PC-3 (cell line): ENCODE results near the gene SEMA4C. TPM values are rescaled to one million over a fixed set of nuclear protein-coding genes. Genes with fewer than 3 reads are reported as not detected.
"Not testable (repeated sequence)": the region's sequence is repeated elsewhere in the genome, so short reads cannot be mapped to it uniquely, and the experiment has no call there.

ENCODE experiments used
- ATAC-seq: fragments of 200-7000 bp; cut with Tn5 transposase; 2 replicates; pipeline ENCODE4 v1.9.1; 2020; ENCODE audit warnings: mild to moderate bottlenecking, moderate library complexity
- BruUV-seq: library from RNA; stranded (reverse); fragments of 400-500 nt; replicated peaks from 2 replicates; lab custom pipeline; 2021; lab: Mats Ljungman, UMichigan
- CTCF ChIA-PET: fragments of 300-600 bp; sonication (Branson Sonifier 250); formaldehyde crosslinking; loops from one replicate; lab custom pipeline; 2022; ENCODE audit warnings: antibody characterized with exemption; lab: Charles Lee
- POLR2A ChIA-PET: fragments of 300-600 bp; sonication (Branson Sonifier 250); formaldehyde crosslinking; loops from one replicate; lab custom pipeline; 2022; ENCODE audit warnings: antibody characterized with exemption; ENCODE audit not compliant: unreplicated experiment; lab: Charles Lee
- DNase-seq: peaks from one replicate; pipeline ENCODE4 v3.0.0-alpha.2; 2015
- H2AFZ ChIP-seq: fragments of 300-600 bp; sonication (generic); 2 replicates; pipeline ENCODE4 v1.6.0; 2016; ENCODE audit warnings: antibody characterized with exemption, low read length
- H3F3A ChIP-seq: fragments of 300-600 bp; sonication (generic); one replicate; pipeline ENCODE4 v1.6.0; 2017; ENCODE audit warnings: antibody characterized with exemption, low read length, control low read depth, mild to moderate bottlenecking; ENCODE audit not compliant: unreplicated experiment
- H3K27ac ChIP-seq: fragments of 300-600 bp; sonication (generic); 2 replicates; pipeline ENCODE4 v1.5.1; 2016; ENCODE audit warnings: mild to moderate bottlenecking, low read length
- H3K27me3 ChIP-seq: fragments of 300-600 bp; sonication (generic); 2 replicates; pipeline ENCODE4 v1.6.1; 2016; ENCODE audit warnings: low read length, mixed read lengths
- H3K36me3 ChIP-seq: fragments of 300-600 bp; sonication (generic); 2 replicates; pipeline ENCODE4 v1.6.1; 2016; ENCODE audit warnings: low read depth, mixed run types, low read length, mixed read lengths
- H3K4me1 ChIP-seq: fragments of 300-600 bp; sonication (generic); 2 replicates; pipeline ENCODE4 v1.5.1; 2016; ENCODE audit warnings: low read length; ENCODE audit not compliant: insufficient read depth
- H3K4me2 ChIP-seq: fragments of 300-600 bp; sonication (generic); 2 replicates; pipeline ENCODE4 v1.6.0; 2016; ENCODE audit warnings: low read length
- H3K4me3 ChIP-seq: fragments of 300-600 bp; sonication (generic); 2 replicates; pipeline ENCODE4 v1.5.1; 2016; ENCODE audit warnings: mild to moderate bottlenecking, low read length, mixed read lengths
- H3K79me2 ChIP-seq: fragments of 300-600 bp; sonication (generic); 2 replicates; pipeline ENCODE4 v1.6.1; 2017; ENCODE audit warnings: low read length, mixed read lengths
- H3K9ac ChIP-seq: fragments of 300-600 bp; sonication (generic); 2 replicates; pipeline ENCODE4 v1.6.0; 2016; ENCODE audit warnings: mild to moderate bottlenecking, low read length
- H3K9me2 ChIP-seq: fragments of 300-600 bp; sonication (generic); replicated peaks from 2 replicates; pipeline ENCODE4 v1.6.1; 2016; ENCODE audit warnings: mixed run types, low read length, mixed read lengths
- H3K9me3 ChIP-seq: fragments of 300-600 bp; sonication (generic); 2 replicates; pipeline ENCODE4 v1.6.1; 2016; ENCODE audit warnings: low read length, mixed read lengths
- H4K20me1 ChIP-seq: fragments of 300-600 bp; sonication (generic); 2 replicates; pipeline ENCODE4 v1.6.1; 2016; ENCODE audit warnings: low read length, mixed read lengths
- CTCF ChIP-seq: fragments of 300-600 bp; sonication (generic); conservative IDR thresholded peaks from 2 replicates; pipeline ENCODE4 v1.5.1; 2017; ENCODE audit warnings: antibody characterized with exemption, low read depth, mild to moderate bottlenecking, low read length
- EZH2 ChIP-seq: fragments of 300-600 bp; sonication (generic); IDR thresholded peaks from one replicate; pipeline ENCODE4 v1.6.1; 2017; ENCODE audit warnings: antibody characterized with exemption, mild to moderate bottlenecking, low read length; ENCODE audit not compliant: unreplicated experiment
- EZH2phosphoT487 ChIP-seq: fragments of 300-600 bp; sonication (generic); IDR thresholded peaks from 2 replicates; pipeline ENCODE4 v1.6.1; 2018; ENCODE audit warnings: mild to moderate bottlenecking, antibody characterized with exemption, low read length, borderline replicate concordance
- intact Hi-C: fragments of 100-400 bp; cut with micrococcal nuclease; formaldehyde crosslinking; loops from 2 replicates; pipeline ENCODE4 v1.9.0; 2023
- total RNA-seq: library from RNA; depleted of rRNA; stranded (reverse); fragments of >200 nt; gene quantifications from 2 replicates; pipeline ENCODE4 v1.2.3, GENCODE V29; 2014

SEMA4C gene
- total RNA-seq, 1 experiment from 2014 or later: 20.6 TPM

- intact Hi-C loops: no loop called here
- ChIA-PET POLR2A (no interaction called here), CTCF (no interaction called here)
- H3F3A ChIP-seq: no peaks in the 10 kb centered on the region
- H3K79me2 ChIP-seq: peaks cover 31% of the 10 kb centered on the region
- peaks cover 12% of the 10 kb centered on the region for H3K4me1 ChIP-seq
- TF ChIP-seq CTCF (no peak), EZH2phosphoT487 (no peak), EZH2 (no peak)
- no peak overlapping the region for H3K4me2 ChIP-seq
- H3K9me2 ChIP-seq: no peaks in the 10 kb centered on the region
- H3K9me3 ChIP-seq: no peaks in the 10 kb centered on the region
- no TSS peak for BruUV-seq
- no peak for DNase-seq
- H3K27me3 ChIP-seq: no peaks in the 10 kb centered on the region
- ATAC-seq: no peak
- H3K27ac ChIP-seq: no peak overlapping the region
- no peak overlapping the region for H2AFZ ChIP-seq
- peaks cover 25% of the 10 kb centered on the region; the same call in 1 of the 2 replicates for H3K36me3 ChIP-seq
- no peak overlapping the region for H3K4me3 ChIP-seq
- no peak overlapping the region for H3K9ac ChIP-seq
- H4K20me1 ChIP-seq: no peaks in the 10 kb centered on the region
Measured at GRCh38 chr2:96863575-96864342, 6.1 kb downstream of the SEMA4C start.

- H3K9me2 ChIP-seq, H2AFZ ChIP-seq, H3K4me2 ChIP-seq, POLR2A ChIA-PET, intact Hi-C loops, CTCF ChIA-PET, ATAC-seq, H3K9me3 ChIP-seq, H3K27me3 ChIP-seq, H4K20me1 ChIP-seq, H3F3A ChIP-seq, H3K4me1 ChIP-seq, H3K9ac ChIP-seq, H3K4me3 ChIP-seq, DNase-seq, BruUV-seq, H3K27ac ChIP-seq: not testable (repeated sequence)
- peaks cover 25% of the 10 kb centered on the region; the same call in 1 of the 2 replicates for H3K36me3 ChIP-seq
- peaks cover 24% of the 10 kb centered on the region for H3K79me2 ChIP-seq
Measured at GRCh38 chr2:96863056-96863455, 6.8 kb downstream of the SEMA4C start.

GRCh38 chr2:96861074-96861473 lies 8.8 kb downstream of the SEMA4C start:
- H2AFZ ChIP-seq: no peak overlapping the region
- POLR2A ChIA-PET: no interaction called here
- DNase-seq (no peak), ATAC-seq (no peak)
- no TSS peak for BruUV-seq
- H3F3A ChIP-seq: no peaks in the 10 kb centered on the region
- intact Hi-C loops: no loop called here
- no peaks in the 10 kb centered on the region for H3K27me3 ChIP-seq
- H3K4me3 ChIP-seq: no peak overlapping the region
- peaks cover 10% of the 10 kb centered on the region for H3K4me1 ChIP-seq
- TF ChIP-seq EZH2phosphoT487 (no peak), EZH2 (no peak), CTCF (no peak)
- H4K20me1 ChIP-seq: no peaks in the 10 kb centered on the region
- H3K27ac ChIP-seq: no peak overlapping the region
- no peak overlapping the region for H3K9ac ChIP-seq
- no peaks in the 10 kb centered on the region for H3K9me2 ChIP-seq
- H3K79me2 ChIP-seq: peaks cover 20% of the 10 kb centered on the region
- CTCF ChIA-PET: no interaction called here
- H3K36me3 ChIP-seq: peaks cover 22% of the 10 kb centered on the region; the same call in 1 of the 2 replicates
- no peak overlapping the region for H3K4me2 ChIP-seq
- no peaks in the 10 kb centered on the region for H3K9me3 ChIP-seq
